ENCODE measurements around the gene PIK3R1.
A peak's percentile ranks its signal among the peaks of the same experiment; 100 is the strongest.

PIK3R1 gene

DNA sequence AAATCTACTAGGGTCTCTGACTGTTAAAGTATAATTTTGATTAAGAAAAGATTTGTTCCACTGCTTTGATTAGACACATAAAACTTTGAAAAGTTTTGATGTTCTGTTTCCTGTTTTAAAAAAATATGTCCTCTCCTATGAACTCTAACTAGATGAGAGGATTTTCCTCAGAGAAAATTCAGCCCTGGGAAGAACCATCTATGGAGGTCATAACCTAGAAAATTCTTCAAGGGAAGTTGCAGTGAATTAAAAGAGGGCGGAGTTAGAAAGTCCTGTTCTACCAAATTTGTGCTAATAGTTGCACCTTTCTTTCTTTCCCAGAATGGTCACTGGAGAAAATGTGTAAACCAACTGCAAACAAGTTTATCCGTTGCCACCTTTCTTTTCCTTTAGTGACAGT, 27.7 kb downstream of the PIK3R1 start:
- DNase-seq (ENCODE audit: low read depth), result no peak
- TF ChIP-seq, protein P1, sequence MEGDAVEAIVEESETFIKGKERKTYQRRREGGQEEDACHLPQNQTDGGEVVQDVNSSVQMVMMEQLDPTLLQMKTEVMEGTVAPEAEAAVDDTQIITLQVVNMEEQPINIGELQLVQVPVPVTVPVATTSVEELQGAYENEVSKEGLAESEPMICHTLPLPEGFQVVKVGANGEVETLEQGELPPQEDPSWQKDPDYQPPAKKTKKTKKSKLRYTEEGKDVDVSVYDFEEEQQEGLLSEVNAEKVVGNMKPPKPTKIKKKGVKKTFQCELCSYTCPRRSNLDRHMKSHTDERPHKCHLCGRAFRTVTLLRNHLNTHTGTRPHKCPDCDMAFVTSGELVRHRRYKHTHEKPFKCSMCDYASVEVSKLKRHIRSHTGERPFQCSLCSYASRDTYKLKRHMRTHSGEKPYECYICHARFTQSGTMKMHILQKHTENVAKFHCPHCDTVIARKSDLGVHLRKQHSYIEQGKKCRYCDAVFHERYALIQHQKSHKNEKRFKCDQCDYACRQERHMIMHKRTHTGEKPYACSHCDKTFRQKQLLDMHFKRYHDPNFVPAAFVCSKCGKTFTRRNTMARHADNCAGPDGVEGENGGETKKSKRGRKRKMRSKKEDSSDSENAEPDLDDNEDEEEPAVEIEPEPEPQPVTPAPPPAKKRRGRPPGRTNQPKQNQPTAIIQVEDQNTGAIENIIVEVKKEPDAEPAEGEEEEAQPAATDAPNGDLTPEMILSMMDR (conservative IDR thresholded peaks at IDR 0.05; ENCODE audit: low read depth, low read length), result no peak
- H3K4me3 ChIP-seq (ENCODE audit: low read length), result no peak overlapping the region

DNA sequence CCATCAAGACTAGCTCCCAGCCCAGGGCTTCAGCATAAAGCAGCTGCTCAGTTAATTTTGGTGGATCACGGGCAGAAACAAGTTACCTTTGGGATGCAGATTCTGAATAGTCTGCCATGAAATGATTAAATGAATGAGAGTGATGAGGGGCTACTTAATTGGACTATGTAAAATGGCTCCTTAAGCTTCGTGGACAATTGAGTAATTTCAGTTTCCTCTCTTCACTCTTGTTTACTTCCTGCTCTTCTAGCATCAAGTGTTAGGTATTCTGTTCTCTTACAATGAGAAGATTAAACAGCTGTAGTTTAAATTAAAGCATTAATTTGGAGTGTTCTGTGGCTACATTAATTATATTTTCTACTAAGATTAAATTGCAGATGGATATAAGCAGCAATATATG, 28.1 kb downstream of the PIK3R1 start:
- no peak for DNase-seq (ENCODE audit: low read depth)
- TF ChIP-seq, protein P1 (conservative IDR thresholded peaks at IDR 0.05; ENCODE audit: low read depth, low read length), result no peak
- H3K4me3 ChIP-seq (ENCODE audit: low read length), result no peak overlapping the region

DNA sequence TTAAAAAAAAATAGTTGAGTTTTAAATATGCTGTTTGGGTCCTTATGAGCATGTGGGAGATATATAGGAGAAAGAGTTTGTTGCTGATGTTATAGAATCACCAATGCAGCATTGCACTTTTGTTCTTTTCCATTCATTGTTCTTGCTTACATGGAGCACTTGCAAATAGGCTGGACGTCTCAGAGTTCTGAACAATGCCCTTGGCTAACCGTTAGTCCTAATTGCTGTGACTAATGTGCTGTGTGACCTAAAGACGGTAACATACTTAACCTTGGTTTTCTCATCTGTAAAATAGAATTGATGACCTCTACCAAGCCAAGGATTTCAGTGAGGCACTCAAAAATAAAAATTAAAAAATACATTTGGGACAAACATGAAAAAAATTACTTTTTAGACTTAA, 29.8 kb downstream of the PIK3R1 start:
- no peak for DNase-seq (ENCODE audit: low read depth)

DNA sequence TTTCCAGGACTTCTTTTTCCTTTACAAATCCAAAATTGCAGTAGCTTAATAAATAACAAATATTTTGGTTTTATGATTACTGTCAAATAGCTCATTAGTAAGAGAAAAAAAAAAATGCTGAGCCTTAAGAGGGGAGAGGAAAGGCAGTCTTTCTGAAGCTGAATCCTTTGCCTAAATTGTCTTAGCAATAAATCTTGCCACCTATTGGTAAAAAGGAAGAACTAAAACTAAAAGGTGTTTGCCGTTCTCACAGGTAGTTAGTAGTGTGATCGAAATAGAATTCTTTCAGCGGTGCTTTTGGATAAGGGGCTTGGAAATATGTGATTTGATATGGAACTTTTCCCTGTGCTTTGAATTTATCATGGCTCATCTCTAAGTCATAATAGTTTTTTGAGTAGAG, 31.2 kb downstream of the PIK3R1 start:
- no peak overlapping the region for H3K4me3 ChIP-seq (ENCODE audit: low read length)
- TF ChIP-seq, protein P1 (conservative IDR thresholded peaks at IDR 0.05; ENCODE audit: low read depth, low read length), result peak; percentile 24
- no peak for DNase-seq (ENCODE audit: low read depth)

More for the DNA sequence above, 29.8 kb downstream of the PIK3R1 start:
- TF ChIP-seq, protein P1 (conservative IDR thresholded peaks at IDR 0.05; ENCODE audit: low read depth, low read length), result no peak
- no peak overlapping the region for H3K4me3 ChIP-seq (ENCODE audit: low read length)

DNA sequence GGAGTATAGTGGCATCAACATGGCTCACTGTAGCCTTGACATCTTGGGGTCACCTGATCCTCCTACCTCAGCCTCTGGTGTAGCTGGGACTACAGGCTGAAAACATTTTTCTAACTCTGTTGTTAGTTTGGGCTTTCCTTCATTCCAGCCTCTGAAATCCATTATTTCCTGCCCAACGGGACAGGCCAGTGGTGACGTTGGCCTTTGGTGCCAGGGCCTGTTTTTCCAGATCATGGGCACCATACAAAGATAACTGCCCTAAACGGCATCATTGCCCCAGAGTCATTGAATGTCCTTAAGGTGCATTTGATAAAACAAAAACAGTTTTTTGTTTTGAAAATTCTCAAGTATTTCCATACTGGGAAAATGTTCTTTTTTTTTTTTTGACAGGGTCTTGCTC, 32.1 kb downstream of the PIK3R1 start:
- no peak for DNase-seq (ENCODE audit: low read depth)
- H3K4me3 ChIP-seq (ENCODE audit: low read length), result no peak overlapping the region
- TF ChIP-seq, protein P1 (conservative IDR thresholded peaks at IDR 0.05; ENCODE audit: low read depth, low read length), result no peak

DNA sequence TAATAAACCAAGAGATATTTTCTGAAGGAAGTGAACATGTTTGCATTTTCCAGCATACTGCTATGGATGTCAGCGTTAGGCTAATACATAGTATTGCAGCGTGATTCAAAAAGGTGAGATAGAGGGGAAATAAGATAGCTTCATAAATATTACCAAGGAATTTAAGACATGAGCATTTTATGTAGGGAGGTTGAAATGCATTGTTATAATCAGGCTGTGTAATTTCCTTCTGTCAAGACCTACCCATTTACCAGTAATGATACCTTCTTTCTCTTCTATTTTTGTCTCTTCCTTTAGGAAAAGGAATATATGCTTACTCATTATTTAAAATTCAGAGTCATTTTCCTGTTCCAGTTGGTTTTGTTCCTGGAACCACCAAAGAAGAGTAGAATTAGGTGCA, 33.3 kb downstream of the PIK3R1 start:
- TF ChIP-seq, protein P1 (conservative IDR thresholded peaks at IDR 0.05; ENCODE audit: low read depth, low read length), result no peak
- no peak overlapping the region for H3K4me3 ChIP-seq (ENCODE audit: low read length)
- no peak for DNase-seq (ENCODE audit: low read depth)

DNA sequence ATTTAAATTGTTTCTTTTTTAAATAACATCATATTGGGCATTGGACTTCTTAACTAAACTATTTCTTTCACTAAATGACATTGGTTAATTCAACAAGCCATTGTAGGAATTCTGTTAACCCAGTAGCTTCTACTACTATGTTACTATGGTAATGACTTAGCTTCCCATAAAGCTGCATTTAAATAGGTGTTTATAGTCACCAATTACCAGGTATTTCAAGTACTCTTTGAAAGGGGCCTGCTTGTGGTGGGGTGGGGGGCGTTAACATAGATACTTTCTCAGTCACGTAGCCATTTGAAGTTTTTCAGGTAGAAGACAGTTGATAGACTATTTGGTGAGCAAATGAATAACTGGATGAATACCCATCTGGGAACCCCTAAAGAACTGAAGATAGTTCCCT, 34.0 kb downstream of the PIK3R1 start:
- H3K4me3 ChIP-seq (ENCODE audit: low read length), result no peak overlapping the region
- no peak for DNase-seq (ENCODE audit: low read depth)
- TF ChIP-seq, protein P1 (conservative IDR thresholded peaks at IDR 0.05; ENCODE audit: low read depth, low read length), result no peak
